AG20443 (cell line): Measurements from ENCODE around the gene TEX44.
A peak's percentile ranks its signal among the peaks of the same experiment; 100 is the strongest.

Experiments used
- DNase-seq: peaks from one replicate; pipeline ENCODE4 v3.0.0; 2012; ENCODE audit warnings: low spot score, mixed read lengths

Gene TEX44

GRCh38 chr2:231634951-231635875, 42.5 kb downstream of the TEX44 start:
- DNase-seq, result no peak

- peak; percentile 56 for DNase-seq
These were observed 47.6 kb downstream of the TEX44 start for GRCh38 chr2:231640241-231640640.

GRCh38 chr2:231640641-231641111, 48.0 kb downstream of the TEX44 start:
- DNase-seq, result peak; percentile 61

- DNase-seq, result peak; percentile 96
These were observed 50.2 kb downstream of the TEX44 start for GRCh38 chr2:231642631-231643494.

GRCh38 chr2:231643495-231643888, 50.8 kb downstream of the TEX44 start:
- no peak for DNase-seq
